NCI-H2227 (cell line): ENCODE data around the gene CA5A.

Experiments
- DNase-seq: peaks from one replicate; lab custom pipeline; 2025; ENCODE audit not compliant: unreplicated experiment; lab: John Stamatoyannopoulos, UW

Gene CA5A

GRCh38 chr16:87964049-87964659 lies 27.8 kb upstream of the CA5A start:
- no peak for DNase-seq

- no peak for DNase-seq
Measured at GRCh38 chr16:87963400-87963799, 27.1 kb upstream of the CA5A start.

- no peak for DNase-seq
Measured at GRCh38 chr16:87961623-87962022, 25.3 kb upstream of the CA5A start.

- DNase-seq = no peak
Measured at GRCh38 chr16:87960852-87961251, 24.5 kb upstream of the CA5A start.

GRCh38 chr16:87960296-87960695 lies 24.0 kb upstream of the CA5A start:
- no peak for DNase-seq

- no peak for DNase-seq
Measured at GRCh38 chr16:87959391-87959990, 23.2 kb upstream of the CA5A start.

- DNase-seq = no peak
Measured at GRCh38 chr16:87958632-87959031, 22.3 kb upstream of the CA5A start.

- no peak for DNase-seq
Measured at GRCh38 chr16:87957296-87958094, 21.2 kb upstream of the CA5A start.

GRCh38 chr16:87956365-87957231 lies 20.3 kb upstream of the CA5A start:
- peak; percentile 55 for DNase-seq

GRCh38 chr16:87956098-87956364 lies 19.7 kb upstream of the CA5A start:
- no peak for DNase-seq

- DNase-seq = no peak
Measured at GRCh38 chr16:87955302-87956097, 19.2 kb upstream of the CA5A start.

- no peak for DNase-seq
Measured at GRCh38 chr16:87954826-87955225, 18.5 kb upstream of the CA5A start.

GRCh38 chr16:87954361-87954760 lies 18.0 kb upstream of the CA5A start:
- no peak for DNase-seq

- DNase-seq = no peak
Measured at GRCh38 chr16:87953308-87954215, 17.2 kb upstream of the CA5A start.

- no peak for DNase-seq
Measured at GRCh38 chr16:87952751-87953150, 16.4 kb upstream of the CA5A start.

GRCh38 chr16:87951552-87952538 lies 15.5 kb upstream of the CA5A start:
- DNase-seq = peak; percentile 55

- peak; percentile 97 for DNase-seq
Measured at GRCh38 chr16:87950765-87951551, 14.6 kb upstream of the CA5A start, which contains the start of gene BANP. TSS of gene BANP (plus strand) at chr16:87951434. CDS start at chr16:87975116, 23,682 bp downstream.
